Measurements from ENCODE around the gene EML3.
"Not testable (repeated sequence)": the region's sequence is repeated elsewhere in the genome, so short reads cannot be mapped to it uniquely, and the experiment has no call there.

Gene EML3

DNA sequence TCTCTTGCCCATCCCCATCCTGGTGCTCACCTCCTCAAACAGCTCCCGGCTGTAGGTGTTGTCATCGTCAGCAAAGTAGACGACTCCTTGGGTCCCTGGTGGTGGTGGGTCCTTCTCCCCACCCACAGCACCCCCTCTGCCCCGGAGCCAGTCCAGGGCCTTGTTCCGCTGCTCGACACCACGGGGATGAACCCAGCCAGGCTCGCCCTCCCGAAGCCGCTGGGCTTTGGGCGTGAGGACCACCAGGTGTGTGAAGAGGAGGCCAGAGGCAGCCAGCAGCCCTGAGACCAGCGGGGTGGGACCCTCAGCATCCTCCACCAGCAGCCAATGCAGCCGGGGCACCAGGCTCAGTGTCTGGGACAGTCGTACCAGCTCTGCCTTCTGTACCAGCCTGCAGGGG lies 4.4 kb upstream of the EML3 start:
- not testable (repeated sequence) for DNase-seq

DNA sequence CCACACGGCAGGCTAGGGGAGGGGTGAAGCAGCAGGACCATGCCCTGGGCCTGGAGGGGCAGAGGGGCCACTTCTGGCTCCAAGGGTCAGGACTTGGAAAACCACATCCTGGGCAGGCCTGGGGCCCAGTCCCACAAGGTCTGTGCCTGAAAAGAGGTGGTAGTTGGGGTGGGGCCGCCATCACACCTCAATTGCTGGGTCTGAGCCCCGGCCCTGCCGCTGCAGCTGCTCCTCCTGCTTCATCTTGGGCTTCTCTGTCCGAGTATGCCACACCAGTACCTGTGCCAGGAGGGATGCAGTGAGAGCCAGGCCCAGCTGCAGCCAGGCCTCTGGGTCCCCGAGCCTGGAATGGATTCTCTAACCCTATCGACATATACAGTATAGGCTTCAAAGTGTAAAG lies 2.9 kb upstream of the EML3 start:
- DNase-seq, result no peak

DNA sequence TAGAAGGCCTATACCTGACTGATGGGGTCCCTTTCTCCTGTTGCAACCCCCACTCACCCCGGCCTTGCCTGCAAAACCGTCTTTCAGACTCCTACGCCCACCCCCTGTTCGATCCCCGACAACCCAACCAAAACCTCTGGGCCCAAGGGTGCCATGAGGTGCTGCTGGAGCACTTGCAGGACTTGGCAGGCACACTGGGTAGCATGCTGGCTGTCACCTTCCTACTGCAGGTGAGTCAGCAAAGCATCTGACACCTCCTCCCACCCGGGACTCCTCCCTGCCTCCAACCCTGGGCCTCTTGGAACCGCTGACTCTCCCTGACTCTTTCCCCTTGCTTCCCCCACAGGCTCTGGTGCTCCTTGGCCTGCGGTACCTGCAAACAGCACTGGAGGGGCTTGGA lies 1.7 kb upstream of the EML3 start:
- no peak for DNase-seq

DNA sequence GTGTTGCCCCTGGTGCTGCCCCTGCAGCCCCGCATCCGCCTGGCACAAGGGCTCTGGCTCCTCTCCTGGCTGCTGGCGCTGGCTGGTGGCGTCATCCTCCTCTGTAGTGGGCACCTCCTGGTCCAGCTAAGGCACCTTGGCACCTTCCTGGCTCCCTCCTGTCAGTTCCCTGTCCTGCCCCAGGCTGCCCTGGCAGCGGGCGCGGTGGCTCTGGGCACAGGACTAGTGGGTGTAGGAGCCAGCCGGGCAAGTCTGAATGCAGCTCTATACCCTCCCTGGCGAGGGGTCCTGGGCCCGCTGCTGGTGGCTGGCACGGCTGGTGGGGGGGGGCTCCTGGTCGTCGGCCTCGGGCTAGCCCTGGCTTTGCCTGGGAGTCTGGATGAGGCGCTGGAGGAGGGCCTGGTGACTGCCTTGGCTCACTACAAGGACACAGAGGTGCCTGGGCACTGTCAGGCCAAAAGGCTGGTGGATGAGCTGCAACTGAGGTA lies 760 bp upstream of the EML3 start:
- no peak for DNase-seq

DNA sequence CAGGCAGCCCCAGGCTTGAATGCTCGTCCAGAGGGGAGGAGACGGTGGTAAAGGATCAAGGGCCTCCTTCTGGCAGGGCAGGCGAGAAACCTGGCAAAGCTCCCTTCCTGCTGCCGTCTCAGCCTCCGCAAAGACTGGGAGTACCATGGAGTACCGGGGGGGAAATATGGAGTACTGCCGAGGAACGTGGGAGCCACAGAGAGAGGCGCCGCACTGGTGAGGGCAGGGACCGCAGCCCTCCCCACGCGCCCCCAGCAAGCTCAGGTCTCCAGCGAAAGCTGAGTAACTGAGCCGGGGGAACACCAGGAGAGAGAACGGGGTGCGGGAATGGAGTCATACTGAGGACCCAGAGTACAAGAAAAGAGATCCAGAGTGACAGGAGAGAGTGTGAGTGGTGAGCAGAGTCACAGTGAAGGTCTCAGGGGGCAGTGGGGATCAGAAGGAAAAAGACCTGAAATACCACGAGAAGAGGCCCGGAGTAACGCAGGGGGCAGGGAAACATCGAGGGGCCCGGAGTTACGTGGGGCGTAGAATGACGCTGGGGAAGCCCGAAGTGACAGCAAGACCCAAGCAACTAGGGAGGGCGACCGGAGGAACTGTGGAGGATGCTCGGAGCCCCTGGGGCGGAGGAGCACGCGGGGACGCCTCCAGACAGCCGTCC lies 740 bp downstream of the EML3 start:
- DNase-seq, result no peak

DNA sequence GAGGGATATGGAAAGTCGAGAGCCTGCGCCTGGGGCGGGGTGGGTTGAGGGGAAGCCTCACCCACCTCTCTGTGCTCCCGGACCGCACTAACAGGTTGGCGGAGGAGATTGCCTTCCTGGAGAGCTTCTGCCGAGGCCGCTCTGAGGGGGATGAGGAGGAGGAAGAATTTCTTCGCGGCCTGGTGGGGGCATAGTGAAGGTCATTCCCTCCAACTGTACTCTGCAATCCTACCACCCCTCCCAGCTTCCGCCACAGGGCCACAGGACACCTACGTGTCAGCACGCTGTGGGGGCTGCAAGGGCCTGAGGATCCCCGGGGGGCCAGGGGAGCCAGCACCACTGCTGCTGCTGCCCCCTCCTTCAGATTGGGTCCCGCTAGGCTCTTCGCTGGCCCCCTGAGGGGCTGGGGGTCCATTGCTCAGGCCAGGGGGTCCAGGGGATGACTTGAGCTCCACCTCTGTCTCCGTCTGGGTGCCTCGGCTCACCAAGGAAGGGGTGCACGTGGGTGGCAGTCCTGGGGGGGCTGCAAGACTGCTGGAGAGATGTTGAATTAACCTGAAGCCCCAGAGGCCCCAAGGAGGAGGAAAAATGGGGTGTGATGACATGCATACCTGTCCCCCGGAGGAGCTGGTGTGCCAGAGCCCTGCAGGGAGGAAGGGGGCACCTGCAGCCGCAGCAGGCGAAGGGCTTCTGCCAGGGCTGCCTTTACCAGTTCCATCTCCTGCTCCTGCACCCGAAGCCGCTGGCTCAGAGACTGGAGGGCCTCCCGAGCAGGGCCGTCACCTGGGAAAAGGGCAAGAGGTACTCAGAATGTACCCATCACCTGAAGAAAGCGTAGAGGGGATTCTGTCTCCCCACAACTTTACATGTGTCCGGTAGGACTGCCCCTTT lies 1.5 kb downstream of the EML3 start:
- no peak for DNase-seq

DNA sequence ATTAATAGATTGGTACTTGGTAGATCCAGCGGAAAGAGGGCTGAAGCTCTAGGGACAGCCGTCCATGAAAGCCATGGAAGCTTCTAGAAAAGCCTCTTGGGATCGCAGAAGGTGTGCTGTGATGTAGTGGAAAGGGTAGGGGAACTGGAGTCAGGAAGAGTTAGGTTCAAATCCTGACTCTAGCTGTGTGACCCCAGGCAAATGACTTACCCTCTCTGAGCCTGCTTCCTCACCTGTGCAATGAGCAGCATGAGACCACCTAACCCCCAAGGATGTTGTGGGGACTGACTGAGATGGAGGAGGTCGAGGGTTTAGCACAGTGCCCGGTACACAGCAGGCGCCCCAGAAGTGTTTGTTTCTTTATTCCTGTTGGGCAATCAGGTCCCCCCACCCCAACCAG lies 2.2 kb downstream of the EML3 start:
- no peak for DNase-seq

DNA sequence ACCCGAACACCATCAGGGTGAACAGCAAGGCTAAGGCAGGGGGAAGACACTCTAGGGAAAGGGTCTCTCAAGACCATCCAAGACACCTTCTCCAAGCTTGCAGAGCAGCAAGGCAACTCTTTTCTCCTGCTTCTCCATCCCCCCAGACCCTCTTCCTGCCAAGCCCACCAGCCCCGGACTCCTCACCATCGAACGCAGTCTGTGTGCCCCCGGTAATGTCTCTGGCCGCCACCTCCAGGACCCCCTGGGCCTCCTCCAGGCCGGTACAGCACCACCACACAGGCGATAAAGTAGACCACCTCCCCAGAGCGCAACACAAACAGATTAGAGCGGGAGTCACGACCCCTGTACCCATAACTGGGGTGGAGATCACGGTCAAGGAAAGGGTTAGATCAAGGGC lies 3.8 kb downstream of the EML3 start:
- DNase-seq, result no peak

DNA sequence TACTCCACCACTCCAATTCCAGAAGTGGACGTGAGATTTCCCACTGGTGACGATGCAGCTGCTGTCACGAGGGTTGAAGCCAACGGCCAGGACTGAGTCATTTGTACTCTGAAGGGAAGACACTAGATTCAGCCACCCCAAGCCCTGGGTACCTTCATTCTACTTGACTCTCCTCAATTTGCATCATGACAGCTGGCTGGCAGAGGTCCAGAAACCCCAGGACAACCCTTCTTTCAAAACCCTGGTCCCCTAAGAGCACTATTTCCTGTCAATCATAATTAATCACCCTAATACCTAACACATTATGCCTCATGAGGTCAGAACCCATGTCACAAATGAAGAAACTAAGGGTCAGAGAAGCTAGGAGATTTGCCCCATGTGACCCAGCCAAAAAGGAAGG lies 4.9 kb downstream of the EML3 start:
- no peak for DNase-seq

DNA sequence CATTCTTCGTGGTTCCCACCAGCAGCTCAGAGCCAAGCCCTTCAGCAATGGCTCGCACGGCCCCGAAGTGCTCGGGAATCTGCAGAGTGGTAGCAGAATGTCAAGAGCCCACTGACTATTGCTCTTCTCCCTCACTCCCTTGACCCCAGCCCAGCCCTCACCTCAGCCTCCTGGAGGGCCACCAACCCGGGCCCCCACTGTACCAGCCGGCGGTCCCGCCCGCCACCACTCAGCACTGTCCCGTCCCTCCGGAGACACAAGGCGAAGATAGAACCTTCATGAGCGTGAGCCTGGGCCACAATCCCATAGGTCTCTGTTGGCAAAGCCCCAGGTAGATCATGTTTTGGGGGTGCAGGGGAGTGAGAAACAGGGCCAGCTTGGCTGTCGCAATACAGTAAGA lies 6.7 kb downstream of the EML3 start:
- DNase-seq, result no peak

DNA sequence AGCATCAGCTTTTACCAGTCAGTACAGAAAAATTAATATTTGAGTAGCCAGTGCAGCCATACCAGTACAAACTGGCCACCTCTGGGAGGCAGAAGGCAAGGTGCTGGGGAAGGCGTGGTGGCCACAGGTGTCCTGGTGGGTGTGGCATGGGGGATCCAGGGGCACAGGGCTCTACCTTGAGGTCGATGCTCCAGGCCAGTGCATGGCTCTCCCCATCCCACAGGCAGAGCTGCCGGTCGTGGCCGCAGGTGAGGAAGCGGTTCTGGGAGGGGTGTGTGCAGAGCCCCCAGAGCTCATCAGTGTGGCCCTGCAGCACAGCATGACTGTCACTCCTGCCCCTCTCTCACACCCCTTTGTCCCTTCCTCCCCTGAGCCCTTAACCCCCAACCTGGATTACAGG lies 7.1 kb downstream of the EML3 start:
- DNase-seq, result no peak

DNA sequence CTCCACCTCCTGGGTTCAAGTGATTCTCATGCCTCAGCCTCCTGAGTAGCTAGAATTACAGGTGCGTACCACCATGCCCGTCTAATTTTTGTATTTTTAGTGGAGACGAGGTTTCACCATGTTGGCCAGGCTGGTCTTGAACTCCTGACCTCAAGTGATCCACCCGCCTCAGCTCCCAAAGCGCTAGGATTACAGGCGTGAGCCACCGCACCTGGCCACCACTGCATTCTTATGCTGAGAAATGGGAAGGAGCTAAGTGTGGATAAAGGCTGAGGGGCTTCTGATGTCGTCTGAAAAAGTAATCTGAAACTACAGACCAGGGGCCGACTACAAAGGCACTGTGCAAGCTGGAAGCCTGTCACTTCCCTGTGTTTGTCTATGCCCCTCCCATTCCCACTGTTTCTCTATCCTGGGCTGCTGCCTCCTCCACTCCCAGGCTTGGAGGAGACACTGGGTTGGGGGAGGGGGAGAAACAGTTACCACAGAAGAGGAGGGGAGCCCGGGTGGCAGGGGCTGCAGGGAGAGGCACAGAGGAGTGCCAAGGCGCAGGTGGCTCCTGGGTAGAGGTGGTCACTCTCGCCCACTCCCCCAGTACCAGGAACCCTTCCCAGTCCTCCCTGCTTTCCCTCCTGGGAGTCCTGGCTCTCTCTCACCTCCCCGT lies 8.0 kb downstream of the EML3 start:
- no peak for DNase-seq

DNA sequence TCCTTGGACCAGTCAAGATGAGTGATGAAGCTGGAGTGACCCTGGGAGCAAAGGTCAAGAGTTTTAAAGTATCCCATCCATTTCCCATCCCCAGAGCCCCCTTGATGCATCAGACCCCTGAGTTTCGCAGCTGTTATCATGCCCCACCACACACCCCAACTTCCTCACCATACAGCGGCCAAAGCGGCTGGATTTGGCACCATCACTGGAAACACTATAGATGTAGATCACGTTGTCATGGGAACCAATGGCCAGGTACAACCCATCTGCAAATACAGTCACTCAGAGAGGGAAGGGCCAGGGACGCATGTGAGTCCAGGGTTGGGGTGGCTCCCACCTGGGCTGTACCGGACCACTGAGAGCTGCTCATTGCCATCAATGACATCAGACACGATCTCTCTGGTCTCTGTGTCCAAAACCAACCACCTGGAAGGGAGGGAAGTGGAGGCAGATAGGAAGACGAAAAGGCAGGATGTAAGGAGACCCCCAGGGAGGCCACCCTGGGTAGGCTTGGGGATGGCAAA lies 8.7 kb downstream of the EML3 start:
- DNase-seq, result no peak

DNA sequence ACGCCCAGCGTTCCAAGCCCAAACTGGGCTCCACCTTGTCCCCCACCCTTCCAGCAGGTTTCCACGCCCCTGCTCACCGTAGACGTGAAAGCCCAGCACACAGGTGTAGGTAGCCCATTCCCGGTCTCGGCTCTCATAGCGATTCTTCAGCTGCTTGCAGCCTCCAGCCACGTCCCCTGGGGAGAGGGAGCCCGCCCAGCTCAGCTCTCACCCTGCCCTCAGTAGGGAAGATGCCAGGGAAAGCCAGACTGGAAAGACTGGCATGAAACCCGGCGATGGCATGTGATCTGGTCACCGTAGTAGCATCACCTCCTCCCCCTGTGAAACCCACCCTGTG lies 9.5 kb downstream of the EML3 start:
- no peak for DNase-seq

DNA sequence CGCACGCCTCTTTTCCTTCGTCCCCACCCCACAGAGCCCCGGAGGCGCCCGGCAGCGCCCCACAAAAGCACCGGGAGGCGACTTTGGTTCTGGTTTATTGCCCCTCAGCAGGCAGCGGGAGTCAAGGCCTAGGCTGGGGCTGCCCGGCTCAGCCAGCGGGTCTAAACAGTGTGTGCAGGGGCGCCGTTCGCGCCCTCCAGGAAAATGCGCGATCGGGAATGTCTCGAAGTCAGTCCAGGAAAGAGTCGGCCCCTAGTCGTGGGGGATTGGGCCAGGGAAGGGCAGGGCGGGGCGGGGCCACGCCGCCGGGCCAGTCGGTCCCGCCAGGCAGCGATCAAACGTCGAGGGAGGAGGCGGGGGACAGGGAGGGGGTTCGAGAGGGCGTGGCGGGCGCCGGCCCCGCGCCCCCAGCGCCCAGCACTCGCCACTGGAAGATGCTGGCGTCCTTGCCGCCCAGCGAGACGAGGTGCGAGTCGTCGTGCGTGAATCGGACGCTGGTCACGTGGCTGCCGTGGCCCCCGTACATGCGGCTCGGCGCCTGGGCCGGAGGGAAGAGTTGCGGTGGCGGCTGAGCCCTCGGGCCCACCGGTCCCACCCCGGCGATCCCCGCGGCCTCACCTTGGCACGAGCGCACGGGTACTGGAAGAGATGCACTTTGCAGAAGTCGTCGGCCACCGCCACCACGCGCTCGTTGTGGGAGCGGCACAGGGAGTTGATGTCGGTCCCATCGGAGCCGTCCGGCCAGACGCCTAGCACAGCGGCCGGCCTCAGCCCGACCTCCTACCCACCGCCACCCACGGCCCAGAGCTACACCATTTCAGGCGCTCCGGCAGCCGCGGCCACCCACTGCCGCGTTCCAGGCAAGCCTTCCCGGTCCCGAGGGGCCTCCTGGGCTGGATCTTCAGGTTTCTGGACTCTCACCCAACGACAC lies 10.2 kb downstream of the EML3 start:
- DNase-seq, result peak; percentile 54

DNA sequence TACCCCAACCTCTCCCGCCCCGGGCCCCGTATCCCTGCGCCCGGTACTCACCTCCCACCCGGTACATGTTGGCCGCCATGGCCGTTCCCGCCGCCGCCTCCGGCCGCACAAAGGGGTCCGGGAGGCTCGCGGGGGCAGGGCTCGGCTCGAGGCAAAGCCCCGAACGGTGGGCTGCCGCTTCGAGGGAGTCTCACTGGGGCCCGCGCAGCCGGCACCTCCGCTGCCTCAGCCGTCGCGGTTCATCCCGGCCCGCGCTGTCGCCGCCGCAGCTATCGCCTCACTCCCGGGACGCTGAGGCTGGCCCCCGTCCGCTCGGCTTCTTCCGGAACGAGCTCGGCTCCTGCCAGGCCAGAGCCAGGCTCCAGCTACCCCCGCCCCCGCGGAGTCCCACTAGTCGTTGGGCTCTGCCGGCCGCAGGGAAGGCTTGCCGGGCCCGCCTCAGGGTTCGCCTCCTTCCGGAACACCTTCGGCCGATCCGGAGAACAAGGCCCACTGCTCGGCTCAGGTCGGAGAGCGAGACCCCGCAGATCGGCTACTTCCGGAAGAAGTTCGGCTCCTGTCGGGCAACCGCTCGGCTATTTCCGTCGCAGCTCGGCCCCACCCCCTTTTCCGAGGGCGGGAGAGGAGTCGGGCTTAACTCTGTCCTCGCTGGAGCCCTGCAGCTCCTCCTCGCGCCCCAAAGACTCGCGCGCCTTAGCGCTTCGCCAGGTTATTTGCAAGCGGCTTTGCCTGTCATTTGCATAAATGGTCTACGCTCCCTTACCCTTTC lies 11.0 kb downstream of the EML3 start, which contains the start of gene MTA2:
MTA2 (minus strand) TSS at position 494 of the 769 bp plus-strand sequence; CDS start at position 79, 415 bp downstream.
- DNase-seq, result peak; percentile 98

DNA sequence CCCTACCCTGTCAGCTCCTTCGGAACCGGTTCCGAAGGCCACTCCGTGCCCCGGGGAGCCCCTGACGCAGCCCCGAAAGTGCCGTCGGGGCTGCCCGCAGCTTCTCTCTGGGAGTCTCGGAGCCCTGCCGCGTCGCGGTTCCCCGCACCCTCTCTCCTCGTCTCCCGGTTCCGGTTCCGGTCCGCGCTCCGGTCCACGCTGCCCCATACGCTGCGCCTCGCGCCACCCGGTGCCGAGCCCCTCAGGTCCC lies 11.5 kb downstream of the EML3 start:
- DNase-seq, result no peak

DNA sequence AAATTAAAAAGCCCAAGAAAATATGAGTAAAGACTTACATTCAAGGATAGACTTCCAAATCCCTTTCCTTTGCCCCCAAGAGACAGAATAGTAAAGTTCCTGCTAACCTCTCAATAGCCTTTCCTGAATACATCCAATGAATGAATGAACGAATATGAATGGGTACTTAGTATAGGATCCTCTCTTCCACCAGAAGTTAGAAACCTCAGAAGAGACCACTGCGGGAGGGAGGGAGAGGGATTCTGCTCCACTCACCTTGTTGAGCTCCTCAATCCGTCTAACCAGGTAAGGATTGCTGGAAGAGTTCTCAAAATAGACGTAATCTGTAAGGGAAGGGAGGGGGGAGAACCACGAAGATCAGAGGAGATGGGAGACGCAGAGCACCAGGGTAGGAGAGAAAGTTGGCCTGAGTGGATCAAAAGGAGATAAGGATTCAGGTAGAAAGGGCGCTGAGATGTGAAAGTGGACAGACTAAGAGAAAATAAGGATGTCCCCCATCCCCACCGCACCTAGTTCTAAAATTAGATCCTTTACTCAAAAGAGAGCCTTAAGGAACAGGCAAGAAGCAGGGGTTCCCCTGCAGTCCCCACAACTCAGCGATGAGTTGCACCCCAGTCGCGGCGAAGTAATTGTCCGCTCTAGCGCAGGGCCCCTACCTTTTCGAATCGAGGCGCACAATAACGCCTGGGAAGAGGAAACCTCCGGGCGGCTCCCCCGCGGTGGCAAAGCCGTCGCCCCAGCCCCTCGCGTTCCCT lies 12.0 kb downstream of the EML3 start:
- no peak for DNase-seq

DNA sequence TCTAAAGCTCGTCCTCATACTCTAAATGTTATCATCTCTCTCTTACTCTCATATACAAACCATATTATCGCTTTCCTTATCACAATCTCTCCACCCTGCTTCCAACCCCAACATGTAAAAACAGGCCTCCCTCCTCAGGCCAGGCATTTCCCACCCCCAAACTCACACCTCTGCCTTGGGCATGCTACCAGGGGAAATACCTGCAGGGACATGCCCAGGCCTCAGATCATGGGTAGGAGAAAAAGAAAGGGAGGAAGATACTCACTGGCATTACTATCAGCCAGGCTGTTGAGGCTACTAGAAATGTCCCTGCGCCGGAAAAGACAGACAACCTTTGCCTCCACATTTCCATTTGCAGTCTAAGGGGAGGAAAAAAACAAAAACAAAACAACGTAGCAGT lies 12.7 kb downstream of the EML3 start:
- no peak for DNase-seq

DNA sequence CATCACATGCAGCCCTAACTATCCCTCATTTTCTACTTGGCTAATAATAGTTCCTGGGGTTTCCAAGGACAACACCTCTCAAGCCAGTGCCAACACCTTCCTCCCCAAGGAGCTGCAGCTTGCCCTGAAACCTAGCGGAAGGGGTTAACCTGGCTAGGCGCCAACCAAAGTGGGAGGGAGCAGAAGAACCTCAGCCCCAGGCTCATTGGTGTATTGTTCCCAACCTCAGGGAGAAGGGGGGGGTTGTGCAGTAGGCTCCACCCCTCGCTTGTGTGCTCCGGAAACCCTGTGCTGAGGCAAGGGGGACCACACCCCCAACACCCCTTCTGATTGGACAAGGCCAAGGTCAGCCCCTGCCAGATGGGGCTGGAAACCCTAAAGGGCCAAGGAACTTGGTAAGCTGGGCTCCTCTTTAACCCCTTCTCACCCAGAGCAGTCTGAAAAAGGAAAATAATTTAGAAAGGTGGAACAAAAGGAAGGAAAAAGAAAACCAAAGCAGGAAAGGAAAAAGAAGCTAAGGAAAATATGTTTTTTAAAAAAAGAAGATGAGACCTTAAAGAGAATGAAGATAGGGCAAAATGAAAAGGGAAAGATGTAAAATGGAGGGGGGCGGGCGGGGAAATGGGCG lies 13.4 kb downstream of the EML3 start:
- peak; percentile 99 for DNase-seq

DNA sequence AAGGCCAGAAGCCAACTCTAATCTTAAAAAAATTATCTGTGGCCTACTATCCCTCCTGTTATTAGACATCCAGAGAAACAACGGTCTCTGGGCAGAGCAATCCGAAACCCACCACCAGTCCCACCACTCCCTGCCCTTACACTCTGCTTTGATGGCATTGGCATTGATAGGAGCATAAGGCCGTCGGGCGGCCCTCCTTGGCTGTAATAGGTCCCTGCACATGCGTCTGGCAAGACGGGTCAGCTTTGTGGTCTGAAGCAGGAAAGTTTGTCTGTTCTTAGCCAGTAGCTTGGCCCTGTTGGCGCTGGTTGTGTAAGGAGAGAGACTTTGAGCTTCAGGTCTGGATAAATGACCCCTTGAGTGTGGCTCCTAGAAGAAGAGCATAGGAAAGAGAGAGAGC lies 17.5 kb downstream of the EML3 start:
- no peak for DNase-seq

All from NCI-H1436 (cell line).